ENCODE results near the gene GPN2. TPM values are rescaled to one million over a fixed set of nuclear protein-coding genes. Genes with fewer than 3 reads are reported as not detected.

Gene GPN2
- total and polyA plus RNA-seq, 2 donors (not counting 1 experiment from before 2014, with no cell fraction given), result 15.2 to 43.5 TPM

- TF ChIP-seq CTCF (IDR thresholded peaks at IDR 0.05) (no peak), EZH2 (IDR thresholded peaks at IDR 0.05; ENCODE audit: borderline replicate concordance, insufficient read depth, low read depth, low read length, poor library complexity, severe bottlenecking) (no peak)
- H3K9ac ChIP-seq (ENCODE audit: low read length), result no peak overlapping the region
- ChIA-PET POLR2A (no interaction called here), CTCF (interaction anchor here (0.6 to 5.0 kb wide), 7 partner anchors 12 to 36 kb away, joined by 3 to 32 read pairs (median 3); no protein-coding TSS in a partner anchor)
- intact Hi-C loops (cut with micrococcal nuclease), result no loop called here
- H2AFZ ChIP-seq (ENCODE audit: insufficient read depth, low read depth, low read length, poor library complexity, severe bottlenecking), result no peak overlapping the region
- H3K27me3 ChIP-seq (replicated peaks in 1 of 4; ENCODE audit: control extremely low read depth in 1 of 4, control insufficient read depth in 3 of 4, insufficient read depth in 4 of 4, low read length in 3 of 4), result no peaks in the 10 kb centered on the region
- no peak overlapping the region for H3K4me2 ChIP-seq (replicated peaks; ENCODE audit: low read depth, low read length, poor library complexity, severe bottlenecking)
- peaks cover 0 to 70% of the 10 kb centered on the region in 2 experiments for H3K36me3 ChIP-seq (replicated peaks in 1 of 2; ENCODE audit: control extremely low read depth in 1 of 2, control insufficient read depth in 1 of 2, extremely low read depth in 1 of 2, insufficient read depth in 2 of 2, low read length in 1 of 2)
- H3K4me3 Mint-ChIP-seq, result no peak overlapping the region
- H3K4me1 ChIP-seq (ENCODE audit: control insufficient read depth in 2 of 2, insufficient read depth in 2 of 2, low read length in 2 of 2), result no peaks in the 10 kb centered on the region
- H3K79me2 ChIP-seq (ENCODE audit: control insufficient read depth, insufficient read depth, low read length), result no peaks in the 10 kb centered on the region
- no peaks in the 10 kb centered on the region for H3K27me3 Mint-ChIP-seq
- no peak overlapping the region for H3K4me3 ChIP-seq (ENCODE audit: control extremely low read depth in 1 of 5, extremely low read depth in 1 of 5, insufficient read depth in 1 of 5, low read depth in 2 of 5, low read length in 4 of 5)
- H3K9me3 Mint-ChIP-seq (ENCODE audit: insufficient read depth), result no peaks in the 10 kb centered on the region
- no peak overlapping the region for H3K27ac ChIP-seq (ENCODE audit: low read length in 2 of 2)
- ATAC-seq (ENCODE audit: low read depth) (no peak), DNase-seq (no peak)
- 96% methylated on average over 11 of the region's 12 CpGs for WGBS (ENCODE audit: insufficient coverage)
- H4K20me1 ChIP-seq (ENCODE audit: control insufficient read depth, insufficient read depth, low read length, poor library complexity, severe bottlenecking), result no peaks in the 10 kb centered on the region
- H3K9me3 ChIP-seq (ENCODE audit: control extremely low read depth in 1 of 3, control insufficient read depth in 2 of 3, insufficient read depth in 1 of 3, low read length in 2 of 3), result no peaks in the 10 kb centered on the region
- H3K4me1 Mint-ChIP-seq, result no peaks in the 10 kb centered on the region
- H3K27ac Mint-ChIP-seq, result no peak overlapping the region
These were observed 38.9 kb downstream of the GPN2 start for GRCh38 chr1:26851106-26851684.

- Histone ChIP-seq H4K20me1 (ENCODE audit: control insufficient read depth, insufficient read depth, low read length, poor library complexity, severe bottlenecking) (no peaks in the 10 kb centered on the region), H3K4me3 (ENCODE audit: control extremely low read depth in 1 of 5, extremely low read depth in 1 of 5, insufficient read depth in 1 of 5, low read depth in 2 of 5, low read length in 4 of 5) (no peak overlapping the region), H3K36me3 (replicated peaks in 1 of 2; ENCODE audit: control extremely low read depth in 1 of 2, control insufficient read depth in 1 of 2, extremely low read depth in 1 of 2, insufficient read depth in 2 of 2, low read length in 1 of 2) (peaks cover 0 to 65% of the 10 kb centered on the region in 2 experiments), H3K9ac (ENCODE audit: low read length) (no peak overlapping the region), H3K4me1 (ENCODE audit: control insufficient read depth in 2 of 2, insufficient read depth in 2 of 2, low read length in 2 of 2) (no peaks in the 10 kb centered on the region), H3K79me2 (ENCODE audit: control insufficient read depth, insufficient read depth, low read length) (no peaks in the 10 kb centered on the region), H3K27me3 (replicated peaks in 1 of 4; ENCODE audit: control extremely low read depth in 1 of 4, control insufficient read depth in 3 of 4, insufficient read depth in 4 of 4, low read length in 3 of 4) (no peaks in the 10 kb centered on the region), H3K27ac (ENCODE audit: low read length in 2 of 2) (no peak overlapping the region), H3K9me3 (ENCODE audit: control extremely low read depth in 1 of 3, control insufficient read depth in 2 of 3, insufficient read depth in 1 of 3, low read length in 2 of 3) (no peaks in the 10 kb centered on the region), H3K4me2 (replicated peaks; ENCODE audit: low read depth, low read length, poor library complexity, severe bottlenecking) (no peak overlapping the region), H2AFZ (ENCODE audit: insufficient read depth, low read depth, low read length, poor library complexity, severe bottlenecking) (no peak overlapping the region)
- H3K9me3 Mint-ChIP-seq (ENCODE audit: insufficient read depth), result no peaks in the 10 kb centered on the region
- no peaks in the 10 kb centered on the region for H3K27me3 Mint-ChIP-seq
- CTCF ChIA-PET, result interaction anchor here (0.6 to 5.0 kb wide), 12 partner anchors 8 to 243 kb away, joined by 3 to 32 read pairs (median 4); no protein-coding TSS in a partner anchor
- POLR2A ChIA-PET, result no interaction called here
- no peak overlapping the region for H3K27ac Mint-ChIP-seq
- intact Hi-C loops (cut with micrococcal nuclease), result no loop called here
- H3K4me3 Mint-ChIP-seq, result no peak overlapping the region
- no peaks in the 10 kb centered on the region for H3K4me1 Mint-ChIP-seq
- TF ChIP-seq EZH2 (IDR thresholded peaks at IDR 0.05; ENCODE audit: borderline replicate concordance, insufficient read depth, low read depth, low read length, poor library complexity, severe bottlenecking), result no peak
- TF ChIP-seq CTCF (IDR thresholded peaks at IDR 0.05), result no peak
- no peak for ATAC-seq (ENCODE audit: low read depth)
- no peak for DNase-seq
- 96% methylated on average over 10 of the region's 10 CpGs for WGBS (ENCODE audit: insufficient coverage)
These were observed 40.9 kb downstream of the GPN2 start for GRCh38 chr1:26848941-26849774.

Measured in B cell (primary cell).